GM21526 (cell line): ENCODE results near the gene APIP.

Experiments used
- ATAC-seq: cut with Tn5 transposase; IDR thresholded peaks from one replicate; pipeline ENCODE4 v1.9.1; 2021; ENCODE audit warnings: moderate library complexity; ENCODE audit not compliant: unreplicated experiment, low FRiP score

Gene APIP

GRCh38 chr11:34890812-34891211 is 25.4 kb downstream of the APIP start:
- ATAC-seq = no peak

GRCh38 chr11:34890089-34890488 is 26.1 kb downstream of the APIP start:
- no peak for ATAC-seq

GRCh38 chr11:34887260-34887659 is 28.9 kb downstream of the APIP start:
- no peak for ATAC-seq

- no peak for ATAC-seq
These were observed 29.6 kb downstream of the APIP start for GRCh38 chr11:34886609-34887008.

- ATAC-seq = no peak
These were observed 34.3 kb downstream of the APIP start for GRCh38 chr11:34881900-34882299.

- ATAC-seq = no peak
These were observed 38.7 kb downstream of the APIP start for GRCh38 chr11:34877375-34877975.

- no peak for ATAC-seq
These were observed 42.0 kb downstream of the APIP start for GRCh38 chr11:34874202-34874601.

GRCh38 chr11:34870548-34871196 is 45.5 kb downstream of the APIP start:
- no peak for ATAC-seq

GRCh38 chr11:34869425-34869824 is 46.8 kb downstream of the APIP start:
- ATAC-seq = no peak

GRCh38 chr11:34866375-34866774 is 49.8 kb downstream of the APIP start:
- no peak for ATAC-seq

GRCh38 chr11:34865261-34865660 is 50.9 kb downstream of the APIP start:
- ATAC-seq = no peak

- no peak for ATAC-seq
These were observed 51.8 kb downstream of the APIP start for GRCh38 chr11:34864424-34864823.

GRCh38 chr11:34863048-34863447 is 53.1 kb downstream of the APIP start:
- no peak for ATAC-seq

GRCh38 chr11:34860518-34860917 is 55.7 kb downstream of the APIP start:
- ATAC-seq = no peak

- ATAC-seq = no peak
These were observed 56.1 kb downstream of the APIP start for GRCh38 chr11:34860034-34860433.

GRCh38 chr11:34859496-34859895 is 56.7 kb downstream of the APIP start:
- no peak for ATAC-seq

- no peak for ATAC-seq
These were observed 58.7 kb downstream of the APIP start for GRCh38 chr11:34857463-34857862.

GRCh38 chr11:34856251-34856650 is 59.9 kb downstream of the APIP start:
- ATAC-seq = no peak

GRCh38 chr11:34855754-34856095 is 60.5 kb downstream of the APIP start:
- no peak for ATAC-seq

GRCh38 chr11:34855021-34855753 is 61.0 kb downstream of the APIP start:
- no peak for ATAC-seq

- no peak for ATAC-seq
These were observed 64.3 kb downstream of the APIP start for GRCh38 chr11:34851916-34852315.

GRCh38 chr11:34850334-34850733 is 65.8 kb downstream of the APIP start:
- ATAC-seq = no peak
